Mucosa of descending colon (tissue), 3 donors: Measurements from ENCODE around the gene UNC79. TPM values are rescaled to one million over a fixed set of nuclear protein-coding genes. Genes with fewer than 3 reads are reported as not detected.

Experiments
- ATAC-seq: fragments of 200-7000 bp; cut with Tn5 transposase; one replicate; pipeline ENCODE4 v1.9.1; 2020; ENCODE audit warnings: mild to moderate bottlenecking, moderate library complexity
- DNase-seq, 3 donors: peaks; one replicate each; pipeline ENCODE4 v3.0.0-alpha.2; 2020
- H3K36me3 ChIP-seq: fragments of 200-600 bp; one replicate; pipeline ENCODE4 v1.8.0; 2021; ENCODE audit warnings: low read depth, mild to moderate bottlenecking
- H3K4me1 ChIP-seq: fragments of 200-600 bp; one replicate; pipeline ENCODE4 v1.8.0; 2021; ENCODE audit warnings: low read depth, mild to moderate bottlenecking
- H3K4me3 ChIP-seq: fragments of 200-600 bp; one replicate; pipeline ENCODE4 v1.8.0; 2021; ENCODE audit warnings: mild to moderate bottlenecking
- H3K9me3 ChIP-seq: fragments of 200-600 bp; one replicate; pipeline ENCODE4 v1.8.0; 2021; ENCODE audit warnings: mild to moderate bottlenecking
- intact Hi-C, 2 donors: fragments of 100-400 bp; cut with DNase I in 1 of 2; cut with micrococcal nuclease in 1 of 2; formaldehyde crosslinking; loops; one replicate each; pipeline versions ENCODE4 v1.11.0 to v1.11.1; 2022; cut with DNase I, micrococcal nuclease
- total RNA-seq, 3 donors: library from RNA; stranded (reverse); fragmentation: NEBNext Ultra II Directional in 2 of 3; extraction: Animal tissue kit (Norgen Biotek cat#: 25700) in 2 of 3; gene quantifications; one replicate each; pipeline versions ENCODE4 v1.2.1 to v1.2.4, GENCODE V29; 2021 to 2023
- TF ChIP-seq, protein P1 (sequence below): fragments of 200-600 bp; IDR thresholded peaks from one replicate; pipeline ENCODE4 v1.8.0; 2022; ENCODE audit warnings: antibody characterized with exemption, mild to moderate bottlenecking
- donor health status: DM: no; HTN: no; CAD: no; lungs with moderate emphysema.
- donor health status: DM: no; HTN: no; CAD: no.
- donor health status: DM: no; HTN: yes; CAD: no.

The UNC79 gene
- total RNA-seq, 3 donors from 2014 or later, result 0.09 to 0.89 (median 0.12) TPM

DNA sequence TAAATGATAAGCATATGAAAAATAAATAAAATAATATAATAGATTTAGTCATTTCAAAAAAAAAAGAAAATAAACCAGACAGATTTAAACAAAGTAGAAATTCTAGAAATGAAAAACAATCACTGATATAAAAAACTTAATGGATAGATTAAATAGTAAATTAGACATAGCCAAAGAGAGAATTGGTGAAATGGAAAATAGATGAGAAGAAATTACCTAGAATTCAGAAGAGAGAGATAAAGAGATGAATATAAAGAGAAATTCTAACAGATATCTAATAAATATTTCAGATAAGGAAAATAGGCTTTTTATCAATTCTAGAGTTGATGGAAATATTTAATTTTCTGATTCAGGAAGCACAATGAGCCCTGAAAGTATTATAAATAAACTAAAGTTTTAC, 234.4 kb downstream of the UNC79 start:
- no peak overlapping the region for H3K4me3 ChIP-seq
- DNase-seq, result no peak
- TF ChIP-seq, protein P1, sequence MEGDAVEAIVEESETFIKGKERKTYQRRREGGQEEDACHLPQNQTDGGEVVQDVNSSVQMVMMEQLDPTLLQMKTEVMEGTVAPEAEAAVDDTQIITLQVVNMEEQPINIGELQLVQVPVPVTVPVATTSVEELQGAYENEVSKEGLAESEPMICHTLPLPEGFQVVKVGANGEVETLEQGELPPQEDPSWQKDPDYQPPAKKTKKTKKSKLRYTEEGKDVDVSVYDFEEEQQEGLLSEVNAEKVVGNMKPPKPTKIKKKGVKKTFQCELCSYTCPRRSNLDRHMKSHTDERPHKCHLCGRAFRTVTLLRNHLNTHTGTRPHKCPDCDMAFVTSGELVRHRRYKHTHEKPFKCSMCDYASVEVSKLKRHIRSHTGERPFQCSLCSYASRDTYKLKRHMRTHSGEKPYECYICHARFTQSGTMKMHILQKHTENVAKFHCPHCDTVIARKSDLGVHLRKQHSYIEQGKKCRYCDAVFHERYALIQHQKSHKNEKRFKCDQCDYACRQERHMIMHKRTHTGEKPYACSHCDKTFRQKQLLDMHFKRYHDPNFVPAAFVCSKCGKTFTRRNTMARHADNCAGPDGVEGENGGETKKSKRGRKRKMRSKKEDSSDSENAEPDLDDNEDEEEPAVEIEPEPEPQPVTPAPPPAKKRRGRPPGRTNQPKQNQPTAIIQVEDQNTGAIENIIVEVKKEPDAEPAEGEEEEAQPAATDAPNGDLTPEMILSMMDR, result no peak
- H3K9me3 ChIP-seq, result peaks cover 19% of the 10 kb centered on the region
- intact Hi-C loops, result no loop called here
- no peaks in the 10 kb centered on the region for H3K4me1 ChIP-seq
- no peaks in the 10 kb centered on the region for H3K36me3 ChIP-seq
- ATAC-seq, result no peak

DNA sequence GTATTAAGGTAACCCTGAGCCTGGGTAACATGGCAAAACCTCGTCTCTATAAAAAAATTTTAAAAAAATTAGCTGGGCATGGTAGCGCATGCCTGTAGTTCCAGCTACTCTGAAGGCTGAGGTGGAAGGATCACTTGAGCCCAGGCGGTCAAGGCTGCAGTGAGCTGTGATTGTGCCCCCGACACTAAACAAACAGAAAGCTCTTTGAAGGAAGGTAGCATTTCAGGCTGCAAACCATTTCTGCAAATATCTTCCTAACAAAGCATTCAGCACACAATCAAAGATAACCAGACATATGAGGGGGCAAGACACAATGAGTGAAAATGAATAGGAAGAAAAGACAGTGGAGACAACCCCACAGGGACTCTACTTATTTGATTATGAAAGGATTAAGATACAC, 238.9 kb downstream of the UNC79 start:
- Histone ChIP-seq H3K9me3 (peaks cover 16% of the 10 kb centered on the region), H3K36me3 (no peaks in the 10 kb centered on the region), H3K4me1 (no peaks in the 10 kb centered on the region), H3K4me3 (no peak overlapping the region)
- ATAC-seq, result no peak
- intact Hi-C loops, result no loop called here
- DNase-seq, result no peak
- TF ChIP-seq, protein P1, result no peak

DNA sequence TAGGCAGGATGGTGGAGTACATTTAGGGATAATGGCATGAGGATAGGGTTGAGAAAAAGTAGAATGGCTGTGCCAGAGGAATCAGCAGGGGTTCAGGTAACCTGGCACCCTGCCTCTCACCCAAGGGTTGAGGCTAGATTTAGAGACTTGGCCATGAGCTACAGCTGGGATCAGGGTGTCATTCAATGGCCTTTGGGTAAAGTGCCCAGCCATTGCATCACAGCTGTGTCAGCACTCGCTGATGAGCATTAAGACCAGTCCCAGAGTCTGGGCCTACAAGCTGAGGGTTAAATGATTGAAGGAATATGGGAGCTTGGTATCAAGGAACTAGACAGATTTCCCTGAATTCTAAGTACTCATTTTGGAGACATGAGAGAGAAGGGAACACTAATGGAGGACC, 243.6 kb downstream of the UNC79 start:
- no peak for DNase-seq
- TF ChIP-seq, protein P1, result no peak

DNA sequence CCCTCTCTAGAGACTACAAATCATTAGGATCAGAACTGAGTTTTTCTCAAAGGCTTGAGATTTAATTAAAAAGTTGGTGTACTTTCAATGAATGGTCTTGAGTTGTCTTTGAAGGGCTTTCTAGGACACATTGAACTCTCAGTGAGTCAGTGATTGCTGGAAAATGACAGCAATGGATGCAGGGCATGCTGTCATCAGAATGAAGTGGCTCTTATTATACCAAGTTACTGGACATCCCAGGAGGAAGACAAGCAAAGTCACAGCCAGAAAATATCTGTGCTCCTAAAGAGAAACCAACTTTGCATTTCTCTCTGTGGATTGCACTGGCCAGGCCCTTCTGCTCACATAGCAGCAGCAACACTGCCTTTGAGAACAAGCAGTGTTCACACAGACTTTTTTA, 244.9 kb downstream of the UNC79 start:
- no peaks in the 10 kb centered on the region for H3K9me3 ChIP-seq
- H3K36me3 ChIP-seq, result no peaks in the 10 kb centered on the region
- intact Hi-C loops, result no loop called here
- ATAC-seq (no peak), DNase-seq (no peak)
- H3K4me1 ChIP-seq, result no peaks in the 10 kb centered on the region
- no peak overlapping the region for H3K4me3 ChIP-seq
- TF ChIP-seq, protein P1, result no peak

More for the DNA sequence above, 243.6 kb downstream of the UNC79 start:
- H3K4me3 ChIP-seq, result no peak overlapping the region
- intact Hi-C loops, result no loop called here
- ATAC-seq, result no peak
- no peaks in the 10 kb centered on the region for H3K9me3 ChIP-seq
- H3K36me3 ChIP-seq, result no peaks in the 10 kb centered on the region
- H3K4me1 ChIP-seq, result no peaks in the 10 kb centered on the region

DNA sequence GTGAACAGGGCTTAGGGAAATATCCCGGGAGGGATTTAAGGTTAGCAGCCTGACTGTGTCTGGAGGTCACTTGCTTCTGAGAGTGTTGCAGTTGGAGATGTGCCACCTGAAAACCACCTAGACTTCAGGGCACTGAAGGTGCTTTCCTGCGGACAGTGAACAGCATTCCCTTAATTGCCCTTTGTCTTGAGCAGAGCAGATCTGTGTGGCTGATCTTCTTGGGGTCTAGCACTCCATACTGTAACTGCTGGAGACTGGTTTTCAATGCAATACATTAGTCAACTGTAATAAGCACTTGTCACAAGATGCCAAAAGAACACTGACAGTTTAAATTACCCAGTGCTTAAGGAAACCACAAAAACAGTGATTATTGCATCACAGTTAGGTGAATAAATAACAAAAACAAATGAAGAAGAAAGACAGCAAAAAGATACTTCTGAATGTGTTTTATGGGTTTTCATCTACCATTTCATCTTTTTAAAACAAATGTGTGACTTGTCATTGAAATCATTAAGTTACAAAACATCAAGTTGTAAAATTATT, 245.7 kb downstream of the UNC79 start:
- no peak overlapping the region for H3K4me3 ChIP-seq
- no peaks in the 10 kb centered on the region for H3K36me3 ChIP-seq
- H3K4me1 ChIP-seq, result no peaks in the 10 kb centered on the region
- intact Hi-C loops, result no loop called here
- TF ChIP-seq, protein P1, result no peak
- DNase-seq (no peak), ATAC-seq (no peak)
- no peaks in the 10 kb centered on the region for H3K9me3 ChIP-seq

DNA sequence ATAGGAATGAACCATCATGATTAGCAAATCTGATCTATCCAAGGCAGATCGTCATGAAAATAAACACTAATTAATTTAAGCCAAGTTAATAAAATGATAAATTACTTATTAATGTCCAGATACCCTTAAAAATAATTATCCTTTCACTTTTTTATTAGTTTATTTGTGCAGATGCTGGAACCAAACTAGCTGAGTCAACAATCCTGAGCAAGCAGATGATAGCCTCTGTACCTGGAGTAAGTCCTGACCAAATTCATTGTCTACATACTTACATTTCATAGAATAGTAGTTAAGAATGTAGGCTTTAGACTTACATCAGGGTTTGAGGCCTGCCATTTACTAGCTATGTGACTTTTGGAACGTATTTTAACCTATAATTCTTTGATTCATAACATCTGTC, 251.7 kb downstream of the UNC79 start:
- H3K9me3 ChIP-seq, result no peaks in the 10 kb centered on the region
- no peaks in the 10 kb centered on the region for H3K36me3 ChIP-seq
- intact Hi-C loops, result no loop called here
- no peak for DNase-seq
- H3K4me1 ChIP-seq, result no peaks in the 10 kb centered on the region
- TF ChIP-seq, protein P1, result no peak
- H3K4me3 ChIP-seq, result no peak overlapping the region
- no peak for ATAC-seq
